ENCODE results near the gene CABP7.

Gene CABP7

GRCh38 chr22:29702000-29702930 lies 17.5 kb upstream of the CABP7 start:
- DNase-seq (ENCODE audit: extremely low read depth in 1 of 2, low read depth in 1 of 2) = no peak

GRCh38 chr22:29702931-29703501 lies 16.8 kb upstream of the CABP7 start:
- DNase-seq (ENCODE audit: extremely low read depth in 1 of 2, low read depth in 1 of 2) = no peak

- DNase-seq (ENCODE audit: extremely low read depth in 1 of 2, low read depth in 1 of 2) = no peak
These were observed 16.1 kb upstream of the CABP7 start for GRCh38 chr22:29703569-29704195.

DNA sequence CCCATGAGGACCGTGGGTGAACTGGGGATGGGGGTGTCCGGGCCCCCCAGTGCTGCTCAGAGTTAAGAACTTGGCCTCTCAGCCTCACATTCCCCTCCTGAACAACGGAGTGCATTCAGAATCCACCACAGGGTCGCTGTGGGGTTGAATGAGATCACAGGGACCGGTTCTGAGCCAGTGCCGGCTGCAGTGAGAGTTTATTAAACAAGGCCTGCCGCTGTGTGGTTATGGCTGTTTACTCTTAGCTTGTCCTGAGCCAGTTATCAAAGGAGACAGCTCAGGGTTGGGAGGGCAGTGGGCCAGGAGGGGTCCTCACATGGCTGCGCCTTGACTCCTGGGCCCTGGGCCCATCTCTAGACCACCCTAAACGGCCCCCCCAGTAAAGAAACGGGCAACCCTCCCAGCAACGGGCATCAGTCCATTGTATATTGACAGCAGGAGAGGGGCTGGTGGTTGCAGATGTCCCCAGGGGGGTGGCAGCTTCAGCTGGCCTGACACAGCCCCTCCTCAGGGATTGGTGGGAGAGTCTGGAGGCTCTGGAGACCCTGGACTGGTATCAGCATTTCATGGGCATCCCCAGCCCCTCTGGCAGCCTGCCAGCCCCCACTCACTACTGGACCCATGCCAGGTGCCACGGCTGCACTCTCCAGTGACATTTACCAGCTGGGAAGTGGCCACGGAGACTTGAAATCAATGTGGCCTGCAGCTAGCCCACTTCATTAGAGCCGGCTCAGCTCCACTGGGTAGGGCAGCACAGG lies 15.1 kb upstream of the CABP7 start:
- DNase-seq (ENCODE audit: extremely low read depth in 1 of 2, low read depth in 1 of 2) = no peak

DNA sequence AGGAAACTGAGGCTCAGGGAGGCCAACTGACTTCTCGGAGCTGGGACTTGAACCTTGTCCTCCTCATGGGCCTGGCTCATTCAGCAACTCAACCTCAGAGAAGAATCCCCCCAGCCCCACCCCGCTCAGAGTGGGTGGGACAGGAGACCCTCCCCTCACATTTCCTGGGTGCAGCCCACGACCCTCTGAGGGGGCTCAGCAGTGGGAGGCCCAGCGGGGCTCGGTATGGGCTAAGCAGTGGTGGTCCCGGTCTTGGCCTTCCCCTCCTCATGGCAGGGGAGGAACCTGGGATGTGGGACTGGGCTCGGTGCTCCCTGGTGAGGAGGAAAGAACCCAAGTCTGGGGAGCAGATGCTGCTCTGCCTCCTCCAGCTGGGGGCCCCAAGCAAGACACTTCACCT lies 14.2 kb upstream of the CABP7 start:
- DNase-seq (ENCODE audit: extremely low read depth in 1 of 2, low read depth in 1 of 2) = no peak

- DNase-seq (ENCODE audit: extremely low read depth in 1 of 2, low read depth in 1 of 2) = no peak
These were observed 13.3 kb upstream of the CABP7 start for GRCh38 chr22:29706486-29706885.

DNA sequence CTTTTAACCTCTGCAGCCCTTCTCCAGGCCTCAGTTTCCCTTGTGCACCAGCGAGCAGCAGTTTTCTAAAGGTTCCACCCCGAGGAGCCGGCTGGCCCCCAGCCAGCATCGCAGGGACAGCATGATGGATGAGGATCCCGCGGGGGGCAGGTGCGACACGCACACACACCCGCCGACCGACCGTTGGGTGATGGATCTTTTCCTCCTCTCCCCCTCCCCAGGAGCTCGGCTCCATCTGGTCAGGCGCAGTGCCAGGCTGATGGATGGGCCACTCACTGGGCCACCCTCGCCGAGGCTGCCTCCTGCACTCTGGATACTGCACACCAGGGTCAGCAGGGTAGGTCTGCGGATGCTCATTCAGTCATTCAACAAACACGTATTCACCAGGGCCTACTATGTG lies 12.8 kb upstream of the CABP7 start:
- DNase-seq (ENCODE audit: extremely low read depth in 1 of 2, low read depth in 1 of 2) = no peak

GRCh38 chr22:29707471-29707870 lies 12.3 kb upstream of the CABP7 start:
- DNase-seq (ENCODE audit: extremely low read depth in 1 of 2, low read depth in 1 of 2) = no peak

- DNase-seq (ENCODE audit: extremely low read depth in 1 of 2, low read depth in 1 of 2) = no peak
These were observed 9.6 kb upstream of the CABP7 start for GRCh38 chr22:29710193-29710592.

DNA sequence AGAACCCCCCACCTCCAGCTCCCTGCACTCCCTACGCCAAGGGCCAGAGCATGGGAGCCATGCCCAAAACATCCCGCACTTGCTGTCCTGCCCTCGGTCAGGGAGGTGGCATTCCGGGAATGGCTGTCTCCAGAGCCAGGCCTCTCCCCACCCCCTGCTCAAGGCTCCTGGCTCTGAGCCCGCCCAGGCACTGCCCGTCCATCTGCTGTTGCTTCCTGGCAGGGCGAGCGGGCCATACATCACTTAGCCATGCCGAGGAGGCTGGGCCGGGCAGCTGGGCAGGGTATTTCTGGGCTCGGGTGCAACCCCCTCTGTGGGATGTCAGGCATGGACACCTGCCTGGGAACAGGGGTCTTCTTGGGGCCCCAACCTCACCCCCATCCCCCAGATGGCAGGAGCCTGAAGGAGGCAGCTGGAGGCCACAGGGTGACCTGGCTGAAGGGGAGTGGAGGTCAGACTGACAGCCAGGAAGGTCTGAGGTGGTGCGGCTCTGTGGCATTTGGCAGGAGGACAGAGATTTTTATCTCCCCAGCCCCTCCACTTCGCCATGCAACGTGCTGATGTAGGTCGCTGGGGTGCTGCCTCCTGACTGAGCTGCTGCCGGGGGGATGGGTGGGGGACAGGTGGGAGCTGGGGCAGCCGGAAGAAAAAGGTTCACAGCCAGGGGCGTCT lies 8.7 kb upstream of the CABP7 start:
- DNase-seq (ENCODE audit: extremely low read depth in 1 of 2, low read depth in 1 of 2) = no peak

- DNase-seq (ENCODE audit: extremely low read depth in 1 of 2, low read depth in 1 of 2) = no peak
These were observed 7.7 kb upstream of the CABP7 start for GRCh38 chr22:29712119-29712518.

DNA sequence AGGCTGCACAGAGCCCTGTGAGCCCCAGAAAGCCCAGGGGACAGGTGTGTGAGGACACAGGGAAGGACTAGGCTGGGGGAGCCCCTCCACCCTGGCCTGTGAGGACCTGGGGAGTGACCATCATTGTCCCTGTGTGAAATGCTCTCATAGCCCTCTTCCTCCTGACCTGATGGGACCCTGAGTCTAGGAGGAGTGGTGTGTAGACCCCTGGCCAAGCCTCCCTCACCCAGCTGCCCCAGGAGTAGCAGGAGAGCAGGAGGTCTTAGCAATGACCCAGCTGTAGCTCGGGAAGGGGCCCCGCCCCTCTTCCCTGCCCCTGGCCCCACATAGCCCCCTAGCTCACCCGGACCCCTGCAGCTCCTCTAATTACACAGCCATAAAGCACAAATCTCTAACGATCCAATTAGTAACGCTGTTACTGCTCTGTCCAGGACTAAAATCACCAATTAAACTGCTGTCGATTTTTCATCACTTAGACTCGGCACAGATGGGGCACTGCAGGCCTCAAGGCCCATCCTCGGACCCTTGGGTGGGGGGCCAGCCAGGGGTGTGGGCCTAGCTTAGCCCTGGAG lies 6.6 kb upstream of the CABP7 start:
- DNase-seq (ENCODE audit: extremely low read depth in 1 of 2, low read depth in 1 of 2) = no peak

- DNase-seq (ENCODE audit: extremely low read depth in 1 of 2, low read depth in 1 of 2) = no peak
These were observed 4.6 kb upstream of the CABP7 start for GRCh38 chr22:29715240-29715639.

DNA sequence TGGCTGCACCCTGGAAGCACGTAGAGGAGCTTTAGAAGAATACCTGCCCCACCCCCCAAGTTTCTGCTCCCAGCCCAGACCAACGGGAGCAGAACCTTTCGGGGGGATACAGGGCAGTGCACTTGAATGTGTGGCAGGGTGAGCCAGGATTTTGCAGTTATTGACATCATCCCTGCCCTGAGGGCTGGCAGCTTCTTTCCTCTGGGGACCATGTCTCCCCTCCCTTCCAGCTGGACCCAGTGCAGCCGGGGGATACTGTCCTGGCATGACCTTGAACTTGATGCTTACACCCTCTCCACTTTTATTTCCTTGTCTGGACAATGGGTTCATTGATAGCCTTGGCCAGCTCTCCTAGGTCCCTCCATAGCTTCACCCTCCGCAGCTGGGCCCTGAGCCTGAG lies 4.1 kb upstream of the CABP7 start:
- no peak for DNase-seq (ENCODE audit: extremely low read depth in 1 of 2, low read depth in 1 of 2)

DNA sequence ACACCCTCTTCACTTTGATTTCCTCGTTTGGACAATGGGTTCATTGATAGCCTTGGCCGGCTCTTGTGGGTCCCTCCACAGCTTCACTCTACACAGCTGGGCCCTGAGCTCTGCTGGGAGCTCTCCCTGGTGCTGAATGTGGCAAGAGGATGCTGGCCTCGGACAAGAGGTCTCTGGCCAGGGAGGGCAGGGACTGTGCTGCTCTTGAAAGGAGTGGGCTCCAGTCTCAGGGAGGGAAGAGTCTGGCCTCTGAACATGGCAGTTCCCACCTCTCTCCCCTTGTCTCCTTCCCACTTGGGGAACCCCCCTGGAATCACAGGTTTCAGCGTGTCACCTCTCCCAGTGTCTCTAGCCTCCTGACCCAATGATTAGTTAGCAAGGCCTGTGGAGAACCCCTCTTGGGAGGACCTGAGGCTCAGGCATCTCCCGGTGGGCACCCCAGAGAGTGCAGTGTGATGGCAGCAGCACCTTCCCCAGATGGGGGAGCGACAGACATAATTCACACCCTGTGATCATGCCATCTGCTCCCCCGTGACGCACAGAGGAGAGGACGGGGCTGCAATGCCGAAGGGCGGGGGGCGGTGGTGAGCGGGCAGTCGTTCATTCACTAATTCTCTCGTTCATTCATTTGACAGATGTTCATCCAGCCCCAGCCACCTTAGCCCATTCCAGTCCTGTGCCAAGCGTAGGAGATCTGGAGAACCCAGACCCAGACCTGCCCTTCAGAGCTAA lies 2.8 kb upstream of the CABP7 start:
- no peak for DNase-seq (ENCODE audit: extremely low read depth in 1 of 2, low read depth in 1 of 2)

GRCh38 chr22:29717789-29718188 lies 2.0 kb upstream of the CABP7 start:
- DNase-seq (ENCODE audit: extremely low read depth in 1 of 2, low read depth in 1 of 2) = no peak

- no peak for DNase-seq (ENCODE audit: extremely low read depth in 1 of 2, low read depth in 1 of 2)
These were observed 579 bp upstream of the CABP7 start for GRCh38 chr22:29718949-29719898.

GRCh38 chr22:29720811-29721323 lies 1.1 kb downstream of the CABP7 start:
- DNase-seq (ENCODE audit: extremely low read depth in 1 of 2, low read depth in 1 of 2) = no peak

Data from activated CD8-positive, alpha-beta memory T cell treated with anti-CD3 and anti-CD28 coated beads for 1 hour (primary cell).